Stimulated activated CD4-positive, alpha-beta T cell treated with anti-CD3 and anti-CD28 coated beads, TNF-alpha, amount 100 ng/mL, for 24 hours (primary cell): ENCODE results near the gene VWA1.
"Not testable (repeated sequence)": the region's sequence is repeated elsewhere in the genome, so short reads cannot be mapped to it uniquely, and the experiment has no call there.

Source experiments
- DNase-seq, 3 experiments: peaks; one replicate each; pipeline ENCODE4 v3.0.0-alpha.2; 2020; ENCODE audit warnings: low read depth in 3 of 3

Gene VWA1

DNA sequence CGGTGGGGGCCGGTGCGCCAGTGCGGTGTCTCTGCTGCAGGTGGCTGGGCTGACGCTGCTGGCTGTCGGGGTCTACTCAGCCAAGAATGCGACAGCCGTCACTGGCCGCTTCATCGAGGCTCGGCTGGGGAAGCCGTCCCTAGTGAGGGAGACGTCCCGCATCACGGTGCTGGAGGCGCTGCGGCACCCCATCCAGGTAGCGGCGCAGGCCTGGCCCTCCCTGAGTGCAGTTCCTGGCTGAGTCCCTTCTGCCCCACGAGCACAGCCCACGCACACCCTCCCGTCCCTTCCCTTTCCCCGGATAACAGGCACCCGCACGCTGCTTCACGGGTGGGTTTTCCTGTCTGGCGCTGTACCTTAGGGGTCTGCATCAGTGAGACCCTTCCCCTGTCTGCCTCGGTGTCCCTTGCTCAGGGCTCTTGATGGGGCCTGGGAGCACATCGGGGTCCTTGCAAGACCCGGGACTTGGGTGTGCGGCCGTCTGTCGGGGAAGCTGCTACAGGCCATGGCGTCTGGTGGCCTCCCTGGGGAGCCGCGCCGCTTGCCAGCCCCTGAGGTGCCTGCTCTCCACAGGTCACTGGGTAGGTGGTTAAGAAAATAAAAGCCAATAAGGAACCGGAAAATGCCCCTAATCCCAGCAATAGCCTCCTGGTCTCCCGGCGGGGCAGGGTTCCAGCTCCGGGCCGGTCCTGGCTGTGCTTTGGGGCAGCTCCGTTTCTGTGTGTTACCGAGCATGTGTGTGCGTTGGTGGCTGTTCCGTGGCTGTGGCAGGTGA, 49.7 kb downstream of the VWA1 start:
- DNase-seq, result not testable (repeated sequence)

DNA sequence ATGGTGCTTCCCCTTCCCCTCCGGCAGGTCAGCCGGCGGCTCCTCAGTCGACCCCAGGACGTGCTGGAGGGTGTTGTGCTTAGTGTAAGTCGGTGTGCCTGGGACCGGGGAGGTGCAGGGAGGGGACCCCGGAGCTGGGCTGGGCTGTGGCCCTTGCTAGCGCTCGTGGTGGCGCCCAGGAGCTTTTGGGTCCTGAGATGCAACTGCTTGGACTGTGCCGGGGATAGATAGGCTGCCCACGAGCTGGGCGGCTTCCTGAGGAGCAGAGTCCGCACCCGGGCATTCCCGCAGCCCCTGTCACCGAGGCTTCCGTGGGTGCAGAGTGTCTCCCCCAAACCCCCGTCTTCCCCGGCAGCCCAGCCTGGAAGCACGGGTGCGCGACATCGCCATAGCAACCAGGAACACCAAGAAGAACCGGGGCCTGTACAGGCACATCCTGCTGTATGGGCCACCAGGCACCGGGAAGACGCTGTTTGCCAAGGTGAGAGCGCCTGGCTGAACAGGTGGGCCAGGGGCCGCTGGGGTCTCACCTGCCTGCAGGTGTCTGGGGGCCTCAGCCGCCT, 50.3 kb downstream of the VWA1 start:
- not testable (repeated sequence) for DNase-seq

DNA sequence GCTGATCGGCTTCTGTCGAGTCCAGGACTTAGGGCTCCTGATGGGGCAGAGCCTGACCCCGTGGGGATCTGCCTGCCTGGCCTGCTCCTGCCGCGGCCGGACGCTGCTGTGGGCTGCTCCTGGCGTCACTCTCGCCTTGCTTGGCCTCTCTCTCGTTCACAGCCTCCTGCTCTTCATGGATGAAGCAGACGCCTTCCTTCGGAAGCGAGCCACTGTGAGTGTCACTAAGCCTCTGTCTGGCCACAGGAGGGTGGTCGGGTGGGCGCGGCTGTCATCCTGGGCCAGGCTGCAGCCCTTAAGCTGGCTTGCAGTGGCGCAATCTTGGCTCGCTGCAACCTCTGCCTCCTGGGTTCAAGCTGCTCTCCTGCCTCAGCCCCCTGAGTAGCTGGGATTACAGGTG, 52.2 kb downstream of the VWA1 start:
- no peak for DNase-seq

DNA sequence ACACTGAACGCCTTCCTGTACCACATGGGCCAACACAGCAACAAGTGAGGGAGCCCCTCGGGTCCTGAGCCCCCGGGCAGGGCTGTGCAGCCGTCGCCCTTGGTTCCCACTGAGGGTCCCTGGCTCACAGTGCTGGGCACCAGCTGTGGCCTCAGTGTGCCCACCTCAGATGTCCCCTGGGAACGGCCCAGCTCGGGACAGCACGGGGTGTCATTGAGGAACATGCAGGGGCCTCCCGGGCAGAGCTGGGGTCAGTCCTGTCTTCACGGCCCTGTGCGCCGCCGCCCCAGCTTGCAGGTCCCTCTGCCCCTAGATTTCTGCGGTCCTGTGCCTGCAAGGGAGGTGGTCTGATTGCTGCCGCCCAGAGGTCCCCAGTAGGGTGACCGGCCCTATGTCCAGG, 53.7 kb downstream of the VWA1 start:
- DNase-seq, result no peak

DNA sequence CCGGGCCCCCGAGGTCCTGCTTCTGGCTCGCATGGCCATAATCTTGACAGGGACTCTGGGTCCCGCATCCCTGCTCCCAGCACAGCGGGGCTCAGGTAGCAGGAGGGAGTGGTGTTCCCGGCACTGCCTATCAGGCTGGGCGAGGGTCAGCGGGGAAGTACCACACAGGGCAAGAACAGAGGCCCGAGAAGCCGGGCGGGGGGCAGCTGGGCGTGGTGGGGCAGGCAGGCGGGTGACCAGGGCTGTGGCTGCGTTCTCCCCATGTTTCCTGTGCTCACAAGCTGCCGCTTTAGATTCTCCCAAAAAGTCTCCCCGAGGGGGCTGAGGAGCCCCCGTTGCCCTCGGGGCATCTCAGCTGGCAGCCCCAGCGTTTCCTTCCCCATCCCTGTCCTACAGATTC, 54.4 kb downstream of the VWA1 start:
- DNase-seq, result no peak

DNA sequence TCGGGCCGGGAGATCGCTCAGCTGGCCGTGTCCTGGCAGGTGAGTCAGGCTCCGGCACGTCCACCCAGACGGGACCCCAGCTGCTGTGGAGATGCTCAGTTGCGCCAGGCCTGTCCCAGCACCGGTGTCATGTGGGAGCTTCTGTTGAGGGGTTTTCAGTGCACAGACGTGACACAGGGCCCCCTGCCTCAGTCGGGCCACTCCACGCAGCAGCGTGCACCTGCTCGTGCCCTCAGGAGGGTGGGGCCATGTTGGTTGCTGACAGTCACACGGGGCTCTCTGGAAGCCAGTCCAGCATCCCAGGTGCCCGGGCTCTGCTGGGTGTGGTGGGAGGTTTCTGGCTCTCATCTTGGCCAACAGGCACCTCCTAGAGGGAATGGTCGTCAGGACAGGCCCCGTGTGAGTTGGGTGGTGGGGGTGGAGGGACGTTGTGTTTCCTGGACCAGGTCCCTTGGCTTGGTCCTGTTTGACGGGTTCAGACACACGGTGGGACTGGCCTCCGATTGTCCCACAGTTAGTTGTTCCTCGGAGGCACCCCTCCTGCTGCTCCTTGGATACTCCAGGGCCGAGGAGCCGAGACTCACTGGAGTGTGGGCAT, 55.2 kb downstream of the VWA1 start:
- no peak for DNase-seq

DNA sequence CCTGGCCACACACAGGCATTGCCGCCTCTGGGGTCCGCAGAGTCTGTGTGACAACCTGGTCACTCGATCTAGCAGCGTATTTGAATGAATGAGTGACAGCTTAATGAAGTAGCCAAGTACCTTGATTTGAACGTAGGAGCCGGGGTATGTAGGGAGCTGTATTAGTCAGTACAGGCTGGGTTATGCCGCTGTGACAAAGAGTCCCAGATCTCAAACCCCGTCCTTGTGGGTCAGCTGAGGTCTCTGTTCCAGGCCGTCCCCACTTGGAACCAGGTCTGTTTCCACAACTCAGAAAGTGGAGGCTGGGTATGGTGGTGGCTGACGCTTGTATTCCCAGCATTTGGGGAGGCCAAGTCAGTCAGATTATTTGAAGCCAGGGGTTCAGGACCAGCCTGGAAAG, 56.1 kb downstream of the VWA1 start:
- DNase-seq, result no peak
